ENCODE results near the gene NDUFA8. TPM values are rescaled to one million over a fixed set of nuclear protein-coding genes. Genes with fewer than 3 reads are reported as not detected.

NDUFA8 gene
- total RNA-seq, 1 donor from 2014 or later, result 53.5 TPM

DNA sequence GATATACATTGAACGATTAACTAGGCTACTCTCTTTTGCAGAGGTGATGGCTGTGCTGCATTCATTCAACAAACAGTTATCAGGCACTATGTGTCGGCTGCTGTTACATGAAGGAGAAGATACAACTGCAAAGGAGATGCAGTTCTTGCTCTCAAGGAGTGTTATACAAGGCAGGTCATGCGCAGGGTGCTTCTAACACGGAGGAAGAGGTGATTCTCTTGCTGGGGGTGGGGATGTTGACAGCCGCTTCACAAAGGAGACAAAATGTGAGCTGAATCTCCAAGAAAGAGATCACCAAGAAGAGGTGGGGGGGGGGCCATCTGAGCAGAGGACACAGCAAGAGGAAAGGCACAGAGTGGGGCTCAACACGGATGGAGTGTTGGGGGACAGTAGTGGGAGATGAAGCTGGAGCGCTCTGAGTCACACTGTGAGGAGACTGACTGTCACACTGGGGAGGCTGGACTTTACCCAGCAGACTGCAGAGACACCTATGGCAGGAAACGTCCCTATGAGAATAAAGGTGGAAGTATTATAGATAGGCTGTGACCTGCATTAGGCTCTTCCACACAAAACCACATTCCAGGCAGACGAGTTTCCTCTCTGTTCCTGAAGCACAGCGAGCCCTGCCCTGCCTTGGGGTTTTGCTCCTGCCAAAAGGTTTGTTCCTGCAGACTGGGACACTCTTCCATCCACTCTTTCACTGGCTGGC lies 20.9 kb downstream of the NDUFA8 start:
- no peak for DNase-seq (ENCODE audit: low read depth)

DNA sequence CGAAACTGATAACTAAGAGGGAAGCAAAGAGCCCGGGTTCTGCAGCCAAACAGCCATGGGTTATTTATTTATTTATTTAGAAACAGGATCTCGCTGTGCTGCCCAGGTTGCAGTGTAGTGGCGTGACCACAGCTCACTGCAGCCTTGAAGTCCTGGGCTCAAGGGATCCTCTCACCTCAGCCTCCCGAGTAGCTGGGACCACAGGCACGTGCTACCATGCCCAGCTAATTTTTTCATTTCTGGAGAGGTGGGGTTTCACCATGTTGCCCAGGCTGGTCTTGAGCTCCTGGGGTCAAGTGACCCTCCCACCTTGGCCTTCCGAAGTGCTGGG lies 24.1 kb downstream of the NDUFA8 start:
- DNase-seq (ENCODE audit: low read depth), result no peak

- no peak for DNase-seq (ENCODE audit: low read depth)
Observed at GRCh38 chr9:122134822-122135528, 24.6 kb downstream of the NDUFA8 start.

DNA sequence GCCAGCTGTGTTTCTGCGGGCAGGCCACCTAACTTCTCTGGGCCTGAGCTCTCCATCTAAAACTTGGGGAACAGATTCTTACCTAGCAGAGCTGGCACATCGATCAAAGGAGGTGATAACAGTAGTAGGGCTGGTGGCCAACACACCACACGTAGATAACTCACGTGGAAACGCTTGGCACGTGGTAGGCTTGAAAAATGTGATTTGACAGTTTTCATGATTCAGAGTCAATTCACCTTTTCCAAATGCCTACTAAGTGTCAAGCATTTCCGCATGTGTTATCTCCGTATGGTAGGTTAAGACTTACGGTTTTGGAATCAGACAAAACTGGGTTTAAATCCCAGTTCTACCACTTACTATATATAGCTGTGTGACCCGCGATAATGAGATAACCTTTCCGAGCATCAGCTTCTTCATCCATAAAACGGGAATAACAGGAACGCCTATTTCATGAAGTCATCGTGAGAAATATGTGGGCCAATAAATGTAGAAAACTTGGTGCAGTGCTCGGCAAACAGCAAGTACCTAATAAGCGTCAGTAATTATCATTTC lies 25.5 kb downstream of the NDUFA8 start:
- DNase-seq (ENCODE audit: low read depth), result no peak

- DNase-seq (ENCODE audit: low read depth), result no peak
Observed at GRCh38 chr9:122133263-122133983, 26.2 kb downstream of the NDUFA8 start.

GRCh38 chr9:122132539-122132938 lies 27.0 kb downstream of the NDUFA8 start:
- no peak for DNase-seq (ENCODE audit: low read depth)

- no peak for DNase-seq (ENCODE audit: low read depth)
Observed at GRCh38 chr9:122131401-122132001, 28.1 kb downstream of the NDUFA8 start.

- DNase-seq (ENCODE audit: low read depth), result no peak
Observed at GRCh38 chr9:122130837-122131236, 28.7 kb downstream of the NDUFA8 start.

DNA sequence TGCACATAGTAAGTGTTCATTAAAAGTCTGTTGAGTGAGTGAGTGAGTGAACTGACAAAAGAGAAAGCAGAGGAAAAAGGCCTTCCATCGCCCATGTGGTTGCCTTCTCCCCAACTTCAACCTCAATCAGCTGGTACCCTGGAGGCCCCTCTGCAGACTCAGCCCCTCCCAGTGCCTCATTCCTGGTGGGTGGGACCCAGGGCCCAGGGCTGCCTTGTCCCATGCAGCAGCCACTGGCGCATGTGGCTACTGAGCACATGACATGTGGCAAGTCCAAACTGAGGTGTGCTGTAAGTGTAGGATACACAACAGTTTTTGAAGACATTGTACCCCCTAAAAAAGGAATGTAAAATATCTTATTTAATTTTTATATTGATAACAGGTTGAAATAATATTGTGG lies 29.6 kb downstream of the NDUFA8 start:
- DNase-seq (ENCODE audit: low read depth), result no peak

DNA sequence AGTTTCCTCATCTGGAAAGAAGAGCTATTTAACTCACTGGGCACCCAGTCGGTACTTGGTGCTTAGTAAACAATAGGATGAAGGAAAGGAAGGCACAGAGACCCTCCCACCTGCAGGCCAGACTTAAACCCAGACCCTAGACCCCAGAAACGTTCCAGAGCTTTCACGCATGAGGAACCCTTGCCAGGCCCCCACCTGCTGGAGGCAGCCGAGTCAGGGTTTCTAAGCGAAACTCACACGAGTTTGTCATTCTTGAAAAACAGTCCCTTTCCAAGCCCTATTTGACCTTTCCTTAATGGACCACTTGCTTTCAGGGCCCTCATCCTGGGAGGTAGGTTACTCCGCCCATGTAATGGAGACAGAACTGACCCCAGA lies 30.6 kb downstream of the NDUFA8 start:
- no peak for DNase-seq (ENCODE audit: low read depth)

DNA sequence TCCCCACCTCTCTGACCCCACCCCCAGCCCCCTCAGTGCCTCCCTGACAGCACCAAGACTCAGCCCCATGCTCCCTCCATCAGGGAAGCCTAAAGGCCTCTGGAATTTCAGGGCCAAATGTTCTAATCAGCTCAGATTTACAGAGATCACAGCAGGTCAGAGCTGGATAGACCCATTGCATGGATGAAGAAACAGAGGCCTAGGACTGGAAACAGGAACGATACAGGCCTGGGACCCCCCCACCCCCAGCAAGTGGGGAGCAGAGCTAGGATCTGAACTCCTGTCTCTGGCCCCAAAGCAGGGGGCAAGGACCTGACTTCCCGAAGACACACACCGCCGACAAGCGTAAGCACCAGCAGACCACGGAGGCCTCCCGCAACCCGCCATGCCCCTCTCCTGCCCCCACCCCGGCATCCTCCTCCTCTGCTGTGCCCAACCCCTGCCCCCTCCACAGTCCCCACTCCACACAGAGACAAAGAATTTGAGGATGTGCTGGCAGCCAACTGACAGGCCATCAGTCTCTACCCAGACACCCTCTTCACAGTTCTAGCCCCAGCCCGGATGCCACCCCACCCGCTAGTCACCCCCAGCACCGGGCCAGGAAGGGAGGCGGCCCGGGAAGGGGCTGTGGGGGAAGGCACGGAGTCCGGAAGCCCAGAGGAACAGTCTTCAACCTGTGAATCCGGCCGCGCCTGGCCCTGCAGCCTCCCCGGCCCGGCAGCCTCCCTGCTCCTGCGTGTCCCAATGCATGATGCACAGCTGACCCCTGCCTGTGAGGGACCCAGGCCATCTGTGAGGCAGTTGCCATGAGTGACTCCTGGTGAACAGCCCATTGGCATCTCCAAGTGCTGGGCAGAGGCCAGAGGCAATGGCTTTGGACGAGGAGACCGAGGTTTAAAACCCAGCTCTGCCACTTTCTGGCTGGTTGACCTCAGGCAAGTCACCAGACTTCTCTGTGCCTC lies 31.3 kb downstream of the NDUFA8 start:
- DNase-seq (ENCODE audit: low read depth), result no peak

- no peak for DNase-seq (ENCODE audit: low read depth)
Observed at GRCh38 chr9:122127396-122127798, 32.2 kb downstream of the NDUFA8 start.

- DNase-seq (ENCODE audit: low read depth), result peak; percentile 30
Observed at GRCh38 chr9:122126331-122127261, 33.0 kb downstream of the NDUFA8 start.

DNA sequence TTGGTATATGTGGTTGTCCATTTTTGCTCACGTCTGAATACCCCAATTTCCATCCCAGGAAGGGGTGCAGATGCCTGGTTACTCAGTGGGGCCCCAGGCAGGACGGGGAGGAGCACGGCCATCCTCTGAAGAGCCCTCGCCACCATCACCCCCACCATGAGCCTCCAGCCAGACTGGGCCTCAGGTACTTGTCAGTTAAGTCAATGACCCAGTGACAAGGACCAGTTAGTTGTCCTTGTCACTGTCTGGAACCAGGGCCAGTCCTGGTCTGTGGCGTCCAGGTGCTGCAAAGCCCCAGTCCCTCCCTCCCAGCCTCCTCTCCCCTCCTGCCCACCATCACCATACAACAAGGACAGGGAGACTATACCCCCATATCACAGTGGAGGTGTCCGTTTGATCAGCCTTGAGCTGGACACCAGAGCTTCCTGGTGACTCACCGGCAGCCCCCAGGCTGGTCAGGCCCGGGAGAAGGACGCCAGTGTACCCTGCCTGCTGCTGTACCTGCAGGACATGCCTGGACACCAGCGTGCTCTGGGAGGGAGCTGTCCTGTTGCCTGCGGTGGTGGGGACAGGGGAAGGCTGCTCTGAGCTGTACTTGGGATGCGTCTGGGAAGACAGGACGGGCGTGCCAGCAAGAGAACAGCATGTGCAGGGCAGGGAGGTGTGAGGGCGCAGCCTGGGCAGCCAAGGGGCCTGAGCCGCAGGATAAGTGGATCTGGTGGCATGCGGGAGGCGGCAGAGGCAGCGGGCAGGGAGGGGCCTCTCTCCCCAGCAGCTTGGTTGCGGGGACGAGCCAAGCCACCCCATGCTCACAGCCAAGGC lies 33.9 kb downstream of the NDUFA8 start:
- DNase-seq (ENCODE audit: low read depth), result no peak

- peak; percentile 87 for DNase-seq (ENCODE audit: low read depth)
Observed at GRCh38 chr9:122125158-122125508, 34.4 kb downstream of the NDUFA8 start.

GRCh38 chr9:122124528-122124927 lies 35.1 kb downstream of the NDUFA8 start:
- no peak for DNase-seq (ENCODE audit: low read depth)

GRCh38 chr9:122124048-122124447 lies 35.5 kb downstream of the NDUFA8 start:
- no peak for DNase-seq (ENCODE audit: low read depth)

- peak; percentile 80 for DNase-seq (ENCODE audit: low read depth)
Observed at GRCh38 chr9:122122903-122123632, 36.5 kb downstream of the NDUFA8 start.
